Fibroblast of lung (primary cell): Measurements from ENCODE around the gene TBRG4. TPM values are rescaled to one million over a fixed set of nuclear protein-coding genes. Genes with fewer than 3 reads are reported as not detected.

ENCODE experiments used
- DNase-seq, 2 donors: peaks; one replicate each; pipeline versions ENCODE4 v3.0.0 to v3.0.0-alpha.2; 2010; ENCODE audit warnings: low read depth in 2 of 2
- H2AFZ ChIP-seq: 2 replicates; pipeline ENCODE4 v1.5.1; 2012; ENCODE audit warnings: low read length, control low read depth, inconsistent platforms
- H3K27ac ChIP-seq: 2 replicates; pipeline ENCODE4 v1.5.1; 2011; ENCODE audit warnings: low read length, control low read depth; ENCODE audit not compliant: insufficient read depth
- H3K27me3 ChIP-seq: 2 replicates; pipeline ENCODE4 v1.5.1; 2011; ENCODE audit warnings: mild to moderate bottlenecking, low read length; ENCODE audit not compliant: control insufficient read depth, insufficient read depth
- H3K36me3 ChIP-seq: 2 replicates; pipeline ENCODE4 v1.5.1; 2011; ENCODE audit warnings: low read length; ENCODE audit not compliant: control insufficient read depth, insufficient read depth
- H3K4me1 ChIP-seq: 2 replicates; pipeline ENCODE4 v1.5.1; 2011; ENCODE audit warnings: low read length; ENCODE audit not compliant: control insufficient read depth, insufficient read depth; ENCODE audit errors: extremely low read depth
- H3K4me2 ChIP-seq: 2 replicates; pipeline ENCODE4 v1.5.1; 2011; ENCODE audit warnings: low read length, control low read depth; ENCODE audit not compliant: insufficient read depth; ENCODE audit errors: extremely low read depth
- H3K4me3 ChIP-seq, 4 experiments: fragments of 200-600 bp in 1 of 4; sonication (generic) in 1 of 4; replicated peaks in 1 of 4; 2 replicates each; pipeline ENCODE4 v1.5.1; 2011 to 2016; ENCODE audit warnings: low read length in 4 of 4, low read depth in 3 of 4, mild to moderate bottlenecking in 3 of 4, control low read depth in 2 of 4, inconsistent platforms in 1 of 4, mixed read lengths in 1 of 4; ENCODE audit not compliant: insufficient read depth in 1 of 4; ENCODE audit errors: control extremely low read depth in 1 of 4
- H3K79me2 ChIP-seq: 2 replicates; pipeline ENCODE4 v1.5.1; 2012; ENCODE audit warnings: mild to moderate bottlenecking, low read length, inconsistent platforms; ENCODE audit not compliant: control insufficient read depth, insufficient read depth
- H3K9ac ChIP-seq: 2 replicates; pipeline ENCODE4 v1.5.1; 2011; ENCODE audit warnings: mild to moderate bottlenecking, low read length, control low read depth; ENCODE audit not compliant: insufficient read depth
- H3K9me3 ChIP-seq: 2 replicates; pipeline ENCODE4 v1.5.1; 2012; ENCODE audit warnings: low read depth, low read length; ENCODE audit not compliant: control insufficient read depth, insufficient read depth
- H4K20me1 ChIP-seq: 2 replicates; pipeline ENCODE4 v1.5.1; 2011; ENCODE audit warnings: low read length; ENCODE audit not compliant: control insufficient read depth, insufficient read depth; ENCODE audit errors: extremely low read depth
- CTCF ChIP-seq, 2 donors: IDR thresholded peaks in 1 of 2; conservative IDR thresholded peaks in 1 of 2; 1 replicate in 1 of 2; 2 replicates in 1 of 2; pipeline ENCODE4 v1.5.1; 2011 to 2012; ENCODE audit warnings: low read length in 2 of 2, control low read depth in 1 of 2, inconsistent platforms in 1 of 2, low read depth in 1 of 2, mild to moderate bottlenecking in 1 of 2
- EZH2 ChIP-seq: IDR thresholded peaks from 2 replicates; pipeline ENCODE4 v1.5.1; 2012; ENCODE audit warnings: low read length, control low read depth, mild to moderate bottlenecking; ENCODE audit errors: missing control alignments
- polyA plus RNA-seq, 2 donors: library from polyadenylated mRNA; depleted of rRNA in 1 of 2; stranded (reverse) in 1 of 2; unstranded in 1 of 2; fragments of >200 nt; gene quantifications; 2 replicates each; pipeline ENCODE4 v1.2.1, GENCODE V29; 2011 to 2012; ENCODE audit warnings: missing spikeins in 1 of 2
- total RNA-seq: library from RNA; depleted of rRNA; stranded (reverse); fragments of >200 nt; gene quantifications from 2 replicates; pipeline ENCODE4 v1.2.1, GENCODE V29; 2014

The TBRG4 gene
- total and polyA plus RNA-seq, 2 donors (not counting 1 experiment from before 2014, with no cell fraction given), result 27.4 to 52.2 TPM

GRCh38 chr7:45146531-45147379 lies 35.3 kb upstream of the TBRG4 start:
- H3K27ac ChIP-seq, result no peak overlapping the region
- no peaks in the 10 kb centered on the region for H3K4me1 ChIP-seq
- H3K4me2 ChIP-seq, result no peak overlapping the region
- TF ChIP-seq EZH2, result peak; percentile 25
- TF ChIP-seq CTCF (conservative IDR thresholded peaks at IDR 0.05 in 1 of 2, IDR thresholded peaks at IDR 0.05 in 1 of 2; ENCODE audit: low read depth in 1 of 2, low read length in 2 of 2), result no peak
- peaks cover 11% of the 10 kb centered on the region for H3K27me3 ChIP-seq
- H3K36me3 ChIP-seq, result no peaks in the 10 kb centered on the region
- no peaks in the 10 kb centered on the region for H3K79me2 ChIP-seq
- H3K4me3 ChIP-seq, result no peak overlapping the region
- H3K9ac ChIP-seq, result no peak overlapping the region
- no peak for DNase-seq
- no peaks in the 10 kb centered on the region for H4K20me1 ChIP-seq
- no peak overlapping the region for H2AFZ ChIP-seq
- no peaks in the 10 kb centered on the region for H3K9me3 ChIP-seq

- H3K4me2 ChIP-seq, result no peak overlapping the region
- H2AFZ ChIP-seq, result no peak overlapping the region
- no peaks in the 10 kb centered on the region for H3K4me1 ChIP-seq
- H3K36me3 ChIP-seq, result no peaks in the 10 kb centered on the region
- peaks cover 13% of the 10 kb centered on the region for H3K27me3 ChIP-seq
- TF ChIP-seq EZH2, result no peak
- no peak overlapping the region for H3K9ac ChIP-seq
- H3K4me3 ChIP-seq, result no peak overlapping the region
- H3K27ac ChIP-seq, result no peak overlapping the region
- DNase-seq, result no peak
- H3K79me2 ChIP-seq, result no peaks in the 10 kb centered on the region
- no peaks in the 10 kb centered on the region for H4K20me1 ChIP-seq
- no peaks in the 10 kb centered on the region for H3K9me3 ChIP-seq
These were observed 34.4 kb upstream of the TBRG4 start for GRCh38 chr7:45145881-45146280.

- TF ChIP-seq CTCF (conservative IDR thresholded peaks at IDR 0.05 in 1 of 2, IDR thresholded peaks at IDR 0.05 in 1 of 2; ENCODE audit: low read depth in 1 of 2, low read length in 2 of 2) (no peak), EZH2 (no peak)
- no peaks in the 10 kb centered on the region for H4K20me1 ChIP-seq
These were observed 32.1 kb upstream of the TBRG4 start for GRCh38 chr7:45143616-45144015.

More at GRCh38 chr7:45143616-45144015, 32.1 kb upstream of the TBRG4 start:
- Histone ChIP-seq H3K4me2 (no peak overlapping the region), H3K9ac (no peak overlapping the region), H3K79me2 (no peaks in the 10 kb centered on the region), H3K4me1 (no peaks in the 10 kb centered on the region), H3K36me3 (no peaks in the 10 kb centered on the region), H3K9me3 (no peaks in the 10 kb centered on the region), H3K27me3 (peaks cover 19% of the 10 kb centered on the region), H3K27ac (no peak overlapping the region), H2AFZ (no peak overlapping the region), H3K4me3 (no peak overlapping the region)
- peak in 1 of 2 donors; percentile 61 for DNase-seq
